AG09319 (cell line): ENCODE data around the gene STK32C.

Experiments used
- DNase-seq: peaks from one replicate; pipeline ENCODE4 v3.0.0-alpha.2; 2010; ENCODE audit warnings: low read depth; ENCODE audit errors: extremely low read depth
- CTCF ChIP-seq: IDR thresholded peaks from 2 replicates; pipeline ENCODE4 v1.5.1; 2011; ENCODE audit warnings: low read depth, mild to moderate bottlenecking, inconsistent platforms, low read length, moderate library complexity

STK32C gene

GRCh38 chr10:132236881-132237280, 70.9 kb downstream of the STK32C start:
- TF ChIP-seq CTCF = no peak
- DNase-seq = no peak

DNA sequence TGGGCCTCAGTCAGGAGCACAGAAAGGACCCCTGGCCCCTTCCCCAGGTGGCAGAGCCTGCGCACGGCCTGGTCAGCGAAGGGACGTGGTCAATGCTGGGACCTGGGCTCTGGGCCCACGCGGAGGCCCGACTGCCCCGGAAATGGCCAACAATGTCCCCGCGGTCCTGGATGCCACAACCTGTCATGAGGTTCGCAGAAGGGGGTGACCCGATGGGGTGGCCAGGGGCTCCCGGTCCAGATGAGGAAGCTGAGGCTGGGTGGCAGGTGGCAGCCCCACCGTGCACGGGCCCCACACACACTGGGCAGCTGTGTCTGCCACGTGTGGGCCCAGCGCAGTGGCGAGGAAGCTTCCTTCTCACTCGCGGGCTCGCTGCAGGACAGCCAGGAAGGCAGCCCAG, 71.6 kb downstream of the STK32C start:
- DNase-seq = no peak
- TF ChIP-seq CTCF = no peak

GRCh38 chr10:132234860-132235259, 72.9 kb downstream of the STK32C start:
- no peak for DNase-seq
- no peak for TF ChIP-seq CTCF

DNA sequence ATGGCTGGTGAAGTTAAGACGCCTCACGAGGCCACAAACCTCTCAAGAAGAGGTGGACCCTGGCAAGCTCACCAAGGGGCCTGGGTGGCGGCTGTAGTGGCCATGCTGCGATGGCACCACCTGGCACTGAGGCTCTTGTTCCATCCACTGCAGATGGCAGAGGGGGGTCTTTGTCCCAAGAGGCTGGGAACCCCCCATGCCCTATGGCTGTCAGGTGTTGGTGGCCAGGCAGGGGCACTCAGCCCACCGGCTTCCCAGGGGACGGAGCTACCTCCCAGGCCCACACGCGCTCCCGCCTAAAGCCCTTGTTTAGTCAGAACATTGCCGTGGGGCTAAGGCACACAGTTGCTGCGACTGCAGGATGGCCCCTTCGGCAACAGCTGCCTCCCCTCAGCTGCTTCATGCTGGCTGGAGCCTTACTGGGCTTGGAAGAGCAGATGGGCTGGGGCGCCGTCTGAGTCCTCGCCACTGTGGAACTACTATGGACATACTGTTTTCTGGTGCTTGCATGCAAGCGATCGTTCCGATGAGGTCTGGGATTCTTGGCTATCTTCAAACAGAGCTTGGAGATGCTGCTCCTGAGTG, 74.2 kb downstream of the STK32C start:
- TF ChIP-seq CTCF = no peak

GRCh38 chr10:132232981-132233380, 74.8 kb downstream of the STK32C start:
- DNase-seq = no peak
- TF ChIP-seq CTCF = no peak

More for the DNA sequence above, 74.2 kb downstream of the STK32C start:
- DNase-seq = no peak

GRCh38 chr10:132232023-132232951, 75.5 kb downstream of the STK32C start:
- DNase-seq = no peak
- no peak for TF ChIP-seq CTCF

GRCh38 chr10:132231656-132232022, 76.1 kb downstream of the STK32C start:
- TF ChIP-seq CTCF = no peak
- DNase-seq = no peak
